SK-N-SH treated with all-trans-retinoic acid at 6 μM for 48 hours (cell line): ENCODE measurements around the gene SLC35B2.

Experiments
- ATAC-seq: fragments of 200-7000 bp; cut with Tn5 transposase; 3 replicates; pipeline ENCODE4 v1.9.1; 2020; ENCODE audit warnings: mild to moderate bottlenecking, moderate library complexity
- ARNTL ChIP-seq: fragments of 450-650 bp; formaldehyde crosslinking; IDR thresholded peaks from 2 replicates; pipeline ENCODE4 v1.5.0; 2020; ENCODE audit warnings: low read depth, mild to moderate bottlenecking, moderate library complexity, borderline replicate concordance
- BACH2 ChIP-seq: fragments of 250-450 bp; sonication (Bioruptor Pico); IDR thresholded peaks from 2 replicates; pipeline ENCODE4 v1.9.0; 2021; ENCODE audit warnings: mild to moderate bottlenecking, borderline replicate concordance
- CREB5 ChIP-seq: fragments of 250-450 bp; sonication (Bioruptor Pico); IDR thresholded peaks from 2 replicates; pipeline ENCODE4 v1.5.1; 2020; ENCODE audit warnings: low read depth, mild to moderate bottlenecking, moderate library complexity
- CSDC2 ChIP-seq: fragments of 250-450 bp; sonication (Bioruptor Pico); IDR thresholded peaks from 2 replicates; pipeline ENCODE4 v1.5.0; 2020; ENCODE audit warnings: mild to moderate bottlenecking, moderate library complexity
- CSRNP3 ChIP-seq: fragments of 250-450 bp; sonication (Bioruptor Pico); IDR thresholded peaks from 2 replicates; pipeline ENCODE4 v1.5.1; 2021; ENCODE audit warnings: mild to moderate bottlenecking, moderate library complexity
- ESRRG ChIP-seq: fragments of 250-450 bp; sonication (Bioruptor Pico); IDR thresholded peaks from 2 replicates; pipeline ENCODE4 v1.6.1; 2021; ENCODE audit warnings: mild to moderate bottlenecking
- GLIS3 ChIP-seq: fragments of 250-450 bp; sonication (Bioruptor Pico); IDR thresholded peaks from 2 replicates; pipeline ENCODE4 v1.5.0; 2020; ENCODE audit warnings: mild to moderate bottlenecking, moderate library complexity
- ISL1 ChIP-seq: fragments of 250-450 bp; sonication (Bioruptor Pico); IDR thresholded peaks from 2 replicates; pipeline ENCODE4 v2.1.2; 2022; ENCODE audit warnings: mild to moderate bottlenecking, moderate library complexity
- PATZ1 ChIP-seq: fragments of 250-450 bp; sonication (Bioruptor Pico); IDR thresholded peaks from 2 replicates; pipeline ENCODE4 v1.8.0; 2020; ENCODE audit warnings: mild to moderate bottlenecking, moderate library complexity, borderline replicate concordance
- POU6F1 ChIP-seq: fragments of 250-450 bp; sonication (Bioruptor Pico); IDR thresholded peaks from 2 replicates; pipeline ENCODE4 v1.8.0; 2021; ENCODE audit warnings: low read depth, mild to moderate bottlenecking, moderate library complexity, borderline replicate concordance
- PPARA ChIP-seq: fragments of 250-450 bp; sonication (Bioruptor Pico); IDR thresholded peaks from 2 replicates; pipeline ENCODE4 v1.5.0; 2020; ENCODE audit warnings: mild to moderate bottlenecking, borderline replicate concordance
- SNAI2 ChIP-seq: fragments of 250-450 bp; sonication (Bioruptor Pico); IDR thresholded peaks from 2 replicates; pipeline ENCODE4 v1.5.0; 2020; ENCODE audit warnings: mild to moderate bottlenecking, moderate library complexity
- TCF4 ChIP-seq: fragments of 250-450 bp; sonication (Bioruptor Pico); IDR thresholded peaks from 2 replicates; pipeline ENCODE4 v1.8.0; 2021; ENCODE audit warnings: mild to moderate bottlenecking, moderate library complexity, borderline replicate concordance
- TOX ChIP-seq: fragments of 250-450 bp; sonication (Bioruptor Pico); IDR thresholded peaks from 2 replicates; pipeline ENCODE4 v1.8.0; 2021; ENCODE audit warnings: mild to moderate bottlenecking, moderate library complexity, borderline replicate concordance
- TSHZ2 ChIP-seq: fragments of 250-450 bp; sonication (Bioruptor Pico); IDR thresholded peaks from 2 replicates; pipeline ENCODE4 v1.5.0; 2020; ENCODE audit warnings: mild to moderate bottlenecking, moderate library complexity
- ZC3H10 ChIP-seq: fragments of 250-450 bp; sonication (Bioruptor Pico); IDR thresholded peaks from 2 replicates; pipeline ENCODE4 v1.5.1; 2021; ENCODE audit warnings: mild to moderate bottlenecking, moderate library complexity
- ZFP3 ChIP-seq: fragments of 250-450 bp; sonication (Bioruptor Pico); IDR thresholded peaks from 2 replicates; pipeline ENCODE4 v1.5.0; 2020; ENCODE audit warnings: mild to moderate bottlenecking, moderate library complexity
- ZFP30 ChIP-seq: fragments of 450-650 bp; formaldehyde crosslinking; IDR thresholded peaks from 2 replicates; pipeline ENCODE4 v1.5.0; 2022; ENCODE audit warnings: mild to moderate bottlenecking, moderate library complexity
- ZNF565 ChIP-seq: fragments of 450-650 bp; formaldehyde crosslinking; conservative IDR thresholded peaks from 2 replicates; pipeline ENCODE4 v1.5.0; 2020; ENCODE audit warnings: low read depth, mild to moderate bottlenecking, moderate library complexity
- ZNF70 ChIP-seq: fragments of 450-650 bp; formaldehyde crosslinking; IDR thresholded peaks from 2 replicates; pipeline ENCODE4 v1.5.0; 2020; ENCODE audit warnings: mild to moderate bottlenecking, moderate library complexity
- ZNF8 ChIP-seq: fragments of 450-650 bp; formaldehyde crosslinking; IDR thresholded peaks from 2 replicates; pipeline ENCODE4 v1.5.0; 2020; ENCODE audit warnings: mild to moderate bottlenecking, moderate library complexity

SLC35B2 gene

GRCh38 chr6:44227148-44227793, 30.1 kb downstream of the SLC35B2 start:
- TF ChIP-seq SNAI2 (CRISPR knock-in tag), result no peak
- TF ChIP-seq ZFP3 (CRISPR knock-in tag), result no peak
- no peak for ATAC-seq

- no peak for ATAC-seq
- no peak for TF ChIP-seq TOX (CRISPR knock-in tag)
- no peak for TF ChIP-seq ISL1
- no peak for TF ChIP-seq ZNF8
- TF ChIP-seq PPARA (CRISPR knock-in tag), result no peak
- no peak for TF ChIP-seq ARNTL (CRISPR knock-in tag)
- TF ChIP-seq BACH2 (CRISPR knock-in tag), result no peak
- no peak for TF ChIP-seq ESRRG (CRISPR knock-in tag)
- TF ChIP-seq GLIS3 (CRISPR knock-in tag), result no peak
- no peak for TF ChIP-seq ZFP3 (CRISPR knock-in tag)
- TF ChIP-seq CSDC2 (CRISPR knock-in tag), result no peak
- TF ChIP-seq TSHZ2 (CRISPR knock-in tag), result no peak
- no peak for TF ChIP-seq ZNF70
- TF ChIP-seq TCF4, result no peak
- no peak for TF ChIP-seq CSRNP3 (CRISPR knock-in tag)
- no peak for TF ChIP-seq ZFP30
- no peak for TF ChIP-seq CREB5 (CRISPR knock-in tag)
- TF ChIP-seq ZC3H10 (CRISPR knock-in tag), result no peak
- TF ChIP-seq PATZ1, result no peak
- no peak for TF ChIP-seq POU6F1 (CRISPR knock-in tag)
These were observed 30.8 kb downstream of the SLC35B2 start for GRCh38 chr6:44226368-44227147.

- no peak for TF ChIP-seq ZFP3 (CRISPR knock-in tag)
- TF ChIP-seq ZNF565 (CRISPR knock-in tag), result no peak
- TF ChIP-seq TCF4, result no peak
- no peak for ATAC-seq
These were observed 31.6 kb downstream of the SLC35B2 start for GRCh38 chr6:44225579-44226325.
